ENCODE measurements around the gene LEPROT.

DNA sequence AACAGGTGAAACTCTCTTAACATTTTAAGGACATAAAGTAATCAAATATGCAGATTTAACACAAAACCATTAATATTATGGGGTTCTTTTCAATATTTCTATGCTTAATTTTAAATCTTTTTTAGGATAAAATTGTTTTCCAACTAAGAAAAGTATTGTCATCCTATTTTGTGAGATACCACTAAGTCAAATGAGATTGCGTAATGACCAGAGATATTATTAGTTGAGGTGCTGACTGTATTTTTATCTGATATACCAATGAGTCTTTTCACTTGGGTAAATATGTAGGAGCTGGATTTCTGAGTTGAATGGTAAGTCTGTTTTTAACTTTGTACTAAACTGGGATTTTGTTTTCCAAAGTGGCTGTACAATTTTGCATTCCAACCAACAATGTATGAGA is 25.4 kb downstream of the LEPROT start:
- TF ChIP-seq EZH2 (IDR thresholded peaks at IDR 0.05; ENCODE audit: insufficient read depth, poor library complexity, severe bottlenecking): no peak
- no peak for TF ChIP-seq EZH2phosphoT487 (IDR thresholded peaks at IDR 0.05; ENCODE audit: insufficient read depth, low read depth)

Data from GM23248 (cell line).